Panc1 (cell line): ENCODE results near the gene SMC4. TPM values are rescaled to one million over a fixed set of nuclear protein-coding genes. Genes with fewer than 3 reads are reported as not detected.

Experiments
- ATAC-seq: fragments of 200-7000 bp; cut with Tn5 transposase; 2 replicates; pipeline ENCODE4 v1.9.1; 2020; ENCODE audit warnings: mild to moderate bottlenecking, moderate library complexity
- BruUV-seq: library from RNA; stranded (reverse); fragments of 400-500 nt; replicated peaks from 2 replicates; lab custom pipeline; 2021; lab: Mats Ljungman, UMichigan
- CTCF ChIA-PET: fragments of 300-600 bp; sonication (Branson Sonifier 250); formaldehyde crosslinking; loops from one replicate; lab custom pipeline; 2022; ENCODE audit warnings: antibody characterized with exemption; lab: Charles Lee
- POLR2A ChIA-PET: fragments of 300-600 bp; sonication (Branson Sonifier 250); formaldehyde crosslinking; loops from one replicate; lab custom pipeline; 2022; ENCODE audit warnings: antibody characterized with exemption; lab: Charles Lee
- DNase-seq: peaks from one replicate; pipeline ENCODE4 v3.0.0-alpha.2; 2010; ENCODE audit warnings: low read depth, low spot score
- H3K27ac ChIP-seq: 2 replicates; pipeline ENCODE4 v1.5.1; 2011; ENCODE audit warnings: mild to moderate bottlenecking, low read length, inconsistent platforms
- H3K27me3 ChIP-seq: fragments of 200-500 bp; sonication (Bioruptor generic); 2 replicates; pipeline ENCODE4 v1.6.0; 2014; ENCODE audit warnings: low read length, inconsistent platforms; ENCODE audit not compliant: control insufficient read depth, insufficient read depth
- H3K36me3 ChIP-seq: fragments of 200-500 bp; sonication (Bioruptor generic); 2 replicates; pipeline ENCODE4 v1.5.1; 2014; ENCODE audit warnings: inconsistent platforms, mild to moderate bottlenecking, low read length, moderate library complexity; ENCODE audit not compliant: control insufficient read depth, insufficient read depth
- H3K4me1 ChIP-seq: 2 replicates; pipeline ENCODE4 v1.5.1; 2011; ENCODE audit warnings: inconsistent platforms, mild to moderate bottlenecking, low read length, moderate library complexity; ENCODE audit not compliant: control insufficient read depth, insufficient read depth
- H3K4me3 ChIP-seq, 2 experiments: 2 replicates each; pipeline ENCODE4 v1.5.1; 2011 to 2012; ENCODE audit warnings: low read depth in 2 of 2, low read length in 2 of 2, mild to moderate bottlenecking in 2 of 2, inconsistent platforms in 1 of 2, moderate library complexity in 1 of 2
- H3K9me3 ChIP-seq: fragments of 200-500 bp; sonication (Bioruptor generic); 2 replicates; pipeline ENCODE4 v1.5.1; 2014; ENCODE audit warnings: low read depth, mild to moderate bottlenecking, inconsistent platforms, low read length, moderate library complexity; ENCODE audit not compliant: control insufficient read depth, insufficient read depth
- CTCF ChIP-seq: fragments of 450-650 bp; IDR thresholded peaks from 2 replicates; pipeline ENCODE4 v1.5.1; 2017; ENCODE audit warnings: mild to moderate bottlenecking
- POLR2AphosphoS5 ChIP-seq: IDR thresholded peaks from 2 replicates; pipeline ENCODE4 v1.6.1; 2012; ENCODE audit warnings: mild to moderate bottlenecking, low read depth, low read length, moderate library complexity
- SIN3A ChIP-seq: IDR thresholded peaks from 2 replicates; pipeline ENCODE4 v1.6.1; 2012; ENCODE audit warnings: low read depth, mild to moderate bottlenecking, low read length, moderate library complexity, borderline replicate concordance; ENCODE audit not compliant: insufficient read depth
- TCF7L2 ChIP-seq: IDR thresholded peaks from 2 replicates; pipeline ENCODE4 v1.6.1; 2011; ENCODE audit warnings: mild to moderate bottlenecking, low read depth, low read length, inconsistent platforms
- in situ Hi-C: cut with HindIII; loops from 2 replicates; pipeline ENCODE4 v1.10.0; 2016; ENCODE audit warnings: low sequenced_read_pairs, low pct_unique_long_range_greater_than_20kb
- intact Hi-C: fragments of 100-400 bp; cut with micrococcal nuclease; formaldehyde crosslinking; loops from one replicate; pipeline ENCODE4 v1.10.0; 2022; ENCODE audit not compliant: unreplicated experiment
- total RNA-seq: library from RNA; stranded (reverse); gene quantifications from one replicate; pipeline ENCODE4 v1.2.1, GENCODE V29; 2021; ENCODE audit not compliant: unreplicated experiment
- TF ChIP-seq, protein P1 (sequence below), 2 experiments: IDR thresholded peaks; 2 replicates each; pipeline ENCODE4 v1.6.1; 2011 to 2012; ENCODE audit warnings: low read depth in 2 of 2, control low read depth in 1 of 2, low read length in 1 of 2, mild to moderate bottlenecking in 1 of 2, moderate library complexity in 1 of 2; ENCODE audit not compliant: insufficient read depth in 1 of 2

Gene SMC4
- total RNA-seq, 1 experiment from 2014 or later = 160 TPM

GRCh38 chr3:160369784-160370183 lies 29.7 kb upstream of the SMC4 start:
- Histone ChIP-seq H3K27ac (no peak overlapping the region), H3K27me3 (no peaks in the 10 kb centered on the region), H3K36me3 (0 out of 2 replicates have a peak, but pooled peaks cover 1% of the 10 kb centered on the region), H3K9me3 (no peaks in the 10 kb centered on the region), H3K4me1 (no peaks in the 10 kb centered on the region), H3K4me3 (no peak overlapping the region)
- no peak for DNase-seq
- in situ Hi-C loops = no loop called here
- no peak for TF ChIP-seq SIN3A
- TF ChIP-seq CTCF = no peak
- TF ChIP-seq, protein P1, sequence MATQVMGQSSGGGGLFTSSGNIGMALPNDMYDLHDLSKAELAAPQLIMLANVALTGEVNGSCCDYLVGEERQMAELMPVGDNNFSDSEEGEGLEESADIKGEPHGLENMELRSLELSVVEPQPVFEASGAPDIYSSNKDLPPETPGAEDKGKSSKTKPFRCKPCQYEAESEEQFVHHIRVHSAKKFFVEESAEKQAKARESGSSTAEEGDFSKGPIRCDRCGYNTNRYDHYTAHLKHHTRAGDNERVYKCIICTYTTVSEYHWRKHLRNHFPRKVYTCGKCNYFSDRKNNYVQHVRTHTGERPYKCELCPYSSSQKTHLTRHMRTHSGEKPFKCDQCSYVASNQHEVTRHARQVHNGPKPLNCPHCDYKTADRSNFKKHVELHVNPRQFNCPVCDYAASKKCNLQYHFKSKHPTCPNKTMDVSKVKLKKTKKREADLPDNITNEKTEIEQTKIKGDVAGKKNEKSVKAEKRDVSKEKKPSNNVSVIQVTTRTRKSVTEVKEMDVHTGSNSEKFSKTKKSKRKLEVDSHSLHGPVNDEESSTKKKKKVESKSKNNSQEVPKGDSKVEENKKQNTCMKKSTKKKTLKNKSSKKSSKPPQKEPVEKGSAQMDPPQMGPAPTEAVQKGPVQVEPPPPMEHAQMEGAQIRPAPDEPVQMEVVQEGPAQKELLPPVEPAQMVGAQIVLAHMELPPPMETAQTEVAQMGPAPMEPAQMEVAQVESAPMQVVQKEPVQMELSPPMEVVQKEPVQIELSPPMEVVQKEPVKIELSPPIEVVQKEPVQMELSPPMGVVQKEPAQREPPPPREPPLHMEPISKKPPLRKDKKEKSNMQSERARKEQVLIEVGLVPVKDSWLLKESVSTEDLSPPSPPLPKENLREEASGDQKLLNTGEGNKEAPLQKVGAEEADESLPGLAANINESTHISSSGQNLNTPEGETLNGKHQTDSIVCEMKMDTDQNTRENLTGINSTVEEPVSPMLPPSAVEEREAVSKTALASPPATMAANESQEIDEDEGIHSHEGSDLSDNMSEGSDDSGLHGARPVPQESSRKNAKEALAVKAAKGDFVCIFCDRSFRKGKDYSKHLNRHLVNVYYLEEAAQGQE (IDR thresholded peaks at IDR 0.05; ENCODE audit: insufficient read depth in 1 of 2, low read depth in 2 of 2, low read length in 1 of 2) = no peak
- TF ChIP-seq TCF7L2 = no peak
- TF ChIP-seq POLR2AphosphoS5 = no peak
- BruUV-seq = no TSS peak
- POLR2A ChIA-PET = no interaction called here
- intact Hi-C loops = no loop called here
- no peak for ATAC-seq
- CTCF ChIA-PET = no interaction called here

DNA sequence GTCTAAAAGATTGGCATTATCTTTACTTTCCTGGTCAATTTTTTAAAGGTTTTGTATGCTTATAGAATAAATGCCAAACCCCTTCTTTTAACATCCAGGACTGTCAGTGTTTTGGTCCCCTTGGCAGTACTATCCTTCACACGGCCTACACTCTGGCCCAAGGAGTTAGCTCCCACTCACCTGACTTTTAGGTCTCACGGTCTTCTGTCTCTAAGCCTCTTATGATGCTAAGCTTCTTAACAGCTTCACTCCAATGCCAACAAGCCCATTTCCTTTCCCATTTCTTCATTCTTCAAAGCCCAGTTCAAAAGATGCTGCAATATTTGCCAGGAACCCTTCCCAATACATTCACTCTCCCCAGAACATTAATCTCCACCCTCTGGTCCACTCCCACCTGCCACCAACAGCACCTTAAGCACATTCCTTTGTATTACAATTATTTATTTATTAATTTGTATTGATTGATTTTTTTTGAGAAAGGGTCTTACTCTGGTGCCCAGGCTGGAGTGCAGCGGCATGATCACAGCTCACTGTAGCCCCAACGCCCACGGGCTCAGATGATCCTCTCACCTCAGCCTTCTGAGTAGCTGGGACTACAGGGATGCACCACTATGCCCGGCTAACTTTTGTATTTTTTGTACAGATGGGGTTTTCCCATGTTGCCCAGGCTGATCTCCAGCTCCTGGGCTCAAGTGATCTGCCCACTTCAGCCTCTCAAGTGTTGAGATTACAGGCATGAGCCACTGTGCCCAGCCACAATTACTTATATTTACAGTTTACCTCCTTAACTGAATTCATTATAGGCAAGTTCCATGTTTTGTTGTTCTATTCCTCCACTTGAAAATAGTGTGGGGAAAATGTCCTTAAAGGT lies 28.2 kb upstream of the SMC4 start:
- POLR2A ChIA-PET = no interaction called here
- Histone ChIP-seq H3K27ac (no peak overlapping the region), H3K4me3 (no peak overlapping the region), H3K4me1 (no peaks in the 10 kb centered on the region), H3K9me3 (no peaks in the 10 kb centered on the region), H3K36me3 (peaks cover 8% of the 10 kb centered on the region; the same call in 1 of the 2 replicates), H3K27me3 (no peaks in the 10 kb centered on the region)
- intact Hi-C loops (no loop called here), in situ Hi-C loops (no loop called here)
- TF ChIP-seq TCF7L2 = no peak
- TF ChIP-seq SIN3A = no peak
- DNase-seq (no peak), ATAC-seq (no peak)
- CTCF ChIA-PET = no interaction called here
- no TSS peak for BruUV-seq

DNA sequence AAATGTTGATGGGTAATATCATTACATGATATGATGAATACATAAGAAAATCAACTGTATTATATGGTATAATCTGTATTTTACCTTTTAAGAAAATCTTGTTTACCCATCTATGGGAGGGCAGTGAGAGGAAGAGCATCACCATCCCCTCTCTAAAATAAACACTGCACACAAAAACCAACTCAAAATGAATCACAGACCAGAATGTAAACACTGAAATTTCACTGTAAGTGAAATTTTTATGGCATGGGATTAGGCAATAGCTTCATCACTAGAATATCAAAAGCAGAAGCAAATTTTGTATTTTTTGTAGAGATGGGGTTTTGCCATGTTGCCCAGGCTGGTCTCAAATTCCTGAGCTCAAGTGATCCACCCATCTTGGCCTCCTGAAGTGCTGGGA lies 26.7 kb upstream of the SMC4 start:
- peak; percentile 7 for DNase-seq
- Histone ChIP-seq H3K4me3 (no peak overlapping the region), H3K36me3 (peaks cover 8% of the 10 kb centered on the region; the same call in 1 of the 2 replicates), H3K4me1 (no peaks in the 10 kb centered on the region), H3K9me3 (no peaks in the 10 kb centered on the region), H3K27me3 (no peaks in the 10 kb centered on the region), H3K27ac (no peak overlapping the region)
- ATAC-seq = no peak
- no peak for TF ChIP-seq TCF7L2
- no peak for TF ChIP-seq POLR2AphosphoS5
- TF ChIP-seq SIN3A = no peak
- TF ChIP-seq, protein P1 (IDR thresholded peaks at IDR 0.05; ENCODE audit: insufficient read depth in 1 of 2, low read depth in 2 of 2, low read length in 1 of 2) = no peak
- no peak for TF ChIP-seq CTCF
- in situ Hi-C loops = no loop called here
- BruUV-seq = no TSS peak
- intact Hi-C loops = no loop called here
- CTCF ChIA-PET = no interaction called here
- POLR2A ChIA-PET = no interaction called here
